HG03432 (cell line): ENCODE measurements around the gene MOK.
"Not testable (repeated sequence)": the region's sequence is repeated elsewhere in the genome, so short reads cannot be mapped to it uniquely, and the experiment has no call there.

Experiments
- ATAC-seq: cut with Tn5 transposase; IDR thresholded peaks from one replicate; pipeline ENCODE4 v1.9.1; 2021; ENCODE audit warnings: mild to moderate bottlenecking, moderate library complexity; ENCODE audit not compliant: unreplicated experiment

MOK gene

GRCh38 chr14:102321456-102322422 is 16.8 kb upstream of the MOK start:
- ATAC-seq, result no peak

GRCh38 chr14:102320671-102321455 is 15.9 kb upstream of the MOK start:
- no peak for ATAC-seq

GRCh38 chr14:102320033-102320660 is 15.2 kb upstream of the MOK start:
- ATAC-seq, result peak; percentile 14

- peak; percentile 61 for ATAC-seq
These were observed 14.5 kb upstream of the MOK start, which contains the start of gene ZNF839 for GRCh38 chr14:102319351-102320032. TSS of gene ZNF839 (plus strand) at chr14:102319746. CDS start at chr14:102319766, 20 bp downstream.

DNA sequence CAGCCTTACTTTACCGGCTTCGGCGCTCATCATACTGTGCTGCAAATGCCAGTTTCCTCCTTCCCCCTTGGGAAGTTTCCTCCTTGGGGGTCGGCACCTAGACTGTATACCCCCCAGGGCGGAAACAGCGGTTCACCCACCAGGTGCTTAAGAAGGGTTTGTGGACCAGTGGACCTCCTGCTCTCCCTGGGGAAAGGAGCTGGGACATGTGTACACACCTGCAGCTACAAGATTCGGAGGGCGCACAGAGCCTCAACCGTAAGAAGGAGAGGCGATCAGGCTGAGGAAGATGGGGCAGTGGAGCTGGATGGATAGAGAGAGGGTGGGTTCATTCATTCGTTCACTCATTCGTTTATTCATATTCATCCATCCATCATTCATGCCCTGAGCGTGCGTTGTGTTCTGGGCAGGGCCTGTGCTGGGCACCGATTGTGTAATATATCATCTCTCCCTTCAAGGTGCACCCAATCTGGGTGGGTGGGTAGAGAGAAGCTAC is 13.9 kb upstream of the MOK start:
- ATAC-seq, result no peak

GRCh38 chr14:102317564-102318248 is 12.7 kb upstream of the MOK start:
- no peak for ATAC-seq

- peak; percentile 68 for ATAC-seq
These were observed 12.0 kb upstream of the MOK start for GRCh38 chr14:102316743-102317563.

DNA sequence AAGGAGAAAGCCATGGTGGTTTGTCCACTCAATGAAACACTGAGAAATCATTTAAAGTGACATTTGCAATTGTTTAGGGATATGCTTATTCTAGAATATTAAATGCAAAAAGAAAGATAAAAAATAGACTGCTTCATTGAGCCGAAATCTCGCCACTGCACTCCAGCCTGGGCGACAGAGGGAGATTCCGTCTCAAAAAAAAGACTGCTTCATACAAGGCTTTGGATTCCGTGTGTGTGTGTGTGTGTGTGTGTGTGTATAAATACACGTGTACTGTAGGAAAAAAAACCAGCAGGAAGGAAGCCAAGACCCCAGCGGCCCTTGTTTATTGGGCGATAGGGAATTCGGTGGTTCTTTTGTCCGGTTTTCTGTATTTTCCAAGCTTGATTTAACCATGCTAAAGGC is 11.4 kb upstream of the MOK start:
- no peak for ATAC-seq

GRCh38 chr14:102315121-102315520 is 10.2 kb upstream of the MOK start:
- ATAC-seq, result no peak

GRCh38 chr14:102314242-102315011 is 9.5 kb upstream of the MOK start:
- peak; percentile 56 for ATAC-seq

DNA sequence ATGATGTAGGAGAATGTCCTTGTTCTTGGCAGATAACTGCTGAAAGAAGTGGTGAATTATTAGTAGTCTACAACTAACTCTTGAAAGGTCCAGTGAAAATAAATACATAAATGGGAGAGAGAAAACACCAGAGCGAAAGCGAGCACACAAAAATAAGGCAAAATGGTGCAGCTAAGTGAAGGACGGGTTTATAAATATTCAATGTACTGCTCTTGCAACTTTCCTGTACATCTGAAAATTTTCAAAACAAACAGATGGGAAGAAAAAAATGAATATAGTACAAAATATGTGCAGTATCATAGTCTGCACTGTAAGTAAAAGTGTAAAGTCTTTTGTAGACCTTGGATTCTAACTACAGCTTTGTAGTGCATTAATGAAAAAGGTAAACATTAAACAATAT is 1.3 kb downstream of the MOK start:
- ATAC-seq, result no peak

- ATAC-seq, result not testable (repeated sequence)
These were observed 6.5 kb downstream of the MOK start for GRCh38 chr14:102298303-102299070.

- no peak for ATAC-seq
These were observed 7.4 kb downstream of the MOK start for GRCh38 chr14:102297436-102298170.

DNA sequence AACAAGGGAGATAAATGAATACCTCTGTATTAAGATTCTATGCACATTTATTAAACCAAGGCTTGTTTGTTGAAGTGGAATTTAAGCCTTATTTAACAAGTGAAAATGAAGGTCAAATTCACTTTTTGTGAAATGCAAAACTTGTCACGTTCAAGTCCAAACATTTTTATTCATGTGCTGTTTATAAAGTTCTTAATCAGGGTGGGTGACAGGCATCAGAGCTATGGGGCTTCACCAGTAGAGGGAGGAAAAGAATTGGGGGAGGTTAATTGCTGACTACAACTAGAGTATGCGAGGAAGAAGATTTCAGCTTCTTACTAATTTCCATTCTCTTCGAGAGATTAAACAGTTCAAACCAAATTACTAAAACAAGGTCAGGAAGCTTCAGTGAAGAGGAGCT is 9.7 kb downstream of the MOK start:
- no peak for ATAC-seq

DNA sequence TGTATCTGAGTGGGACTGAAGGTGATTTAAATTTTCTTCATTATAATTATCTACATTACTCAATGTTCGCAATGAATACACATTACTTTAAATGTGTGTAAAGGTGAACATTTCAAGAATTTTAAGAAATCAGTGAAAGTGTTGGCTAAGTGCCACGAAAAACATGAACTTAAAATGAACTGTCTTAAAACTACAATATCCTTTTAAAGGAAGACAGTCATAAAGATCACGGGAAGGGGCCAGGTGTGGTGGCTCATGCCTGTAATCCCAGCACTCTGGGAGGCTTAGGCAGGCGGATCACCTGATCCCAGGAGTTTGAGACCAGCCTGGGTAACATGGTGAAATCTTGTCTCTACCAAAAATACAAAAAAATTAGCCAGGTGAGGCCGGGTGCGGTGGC is 11.2 kb downstream of the MOK start:
- ATAC-seq, result no peak

DNA sequence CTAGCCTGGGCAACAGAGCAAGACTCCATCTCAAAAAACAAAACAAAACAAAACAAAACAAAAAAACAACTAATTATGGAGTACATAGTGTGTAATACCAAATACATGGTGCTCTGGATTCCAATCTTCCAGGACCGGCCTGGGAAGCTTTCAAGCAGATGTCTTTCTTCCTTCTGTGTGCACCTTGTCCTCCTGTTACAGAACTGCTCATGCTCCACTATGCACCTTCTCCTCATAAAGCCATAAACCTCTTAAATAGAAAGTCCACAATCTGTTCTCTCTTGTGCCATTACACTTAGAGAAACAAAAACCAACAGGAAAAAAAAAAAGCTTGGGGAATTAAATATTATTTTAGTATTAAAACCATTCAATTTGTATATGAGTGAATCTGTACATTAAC is 12.5 kb downstream of the MOK start:
- ATAC-seq, result no peak

DNA sequence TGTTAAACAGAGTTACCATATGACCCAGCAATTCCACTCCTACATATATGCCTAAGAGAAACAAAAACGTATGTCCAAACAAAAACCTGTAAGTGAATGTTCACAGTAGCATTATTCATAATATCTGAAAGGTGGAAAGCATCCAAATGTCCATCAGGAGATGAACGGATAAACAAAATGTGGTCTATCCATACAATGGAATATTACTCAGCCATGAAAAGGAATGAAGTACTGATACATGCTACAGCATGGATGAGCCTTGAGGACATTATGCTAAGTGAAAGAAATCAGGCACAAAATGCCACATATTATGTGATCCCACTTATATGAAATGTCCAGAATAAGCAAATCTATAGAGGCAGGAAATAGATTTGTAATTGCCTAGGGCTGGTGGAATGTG is 16.8 kb downstream of the MOK start:
- no peak for ATAC-seq
